Naive B cell (primary cell): Measurements from ENCODE around the gene SLC52A3. TPM values are rescaled to one million over a fixed set of nuclear protein-coding genes. Genes with fewer than 3 reads are reported as not detected.

Source experiments
- ATAC-seq, 2 donors: fragments of 150-1000 bp; cut with Tn5 transposase; 2 replicates each; pipeline ENCODE4 v1.10.0; 2021; ENCODE audit warnings: low read depth in 2 of 2, mild to moderate bottlenecking in 2 of 2, moderate library complexity in 2 of 2
- DNase-seq: peaks from one replicate; pipeline ENCODE4 v3.0.0; 2022
- H3K27ac Mint-ChIP-seq, 6 donors: one replicate each; pipeline ENCODE4 v1.8.0; 2020 to 2022; ENCODE audit warnings: mild to moderate bottlenecking in 6 of 6, mixed read lengths in 6 of 6, moderate library complexity in 5 of 6, inconsistent platforms in 2 of 6
- H3K27me3 Mint-ChIP-seq, 3 donors: one replicate each; pipeline ENCODE4 v1.8.0; 2021 to 2022; ENCODE audit warnings: mixed read lengths in 3 of 3, mild to moderate bottlenecking in 1 of 3
- H3K36me3 Mint-ChIP-seq, 2 donors: one replicate each; pipeline ENCODE4 v1.8.0; 2020 to 2022; ENCODE audit warnings: mixed read lengths in 2 of 2, inconsistent platforms in 1 of 2, mild to moderate bottlenecking in 1 of 2
- H3K4me1 Mint-ChIP-seq, 3 donors: one replicate each; pipeline ENCODE4 v1.8.0; 2020 to 2022; ENCODE audit warnings: mixed read lengths in 3 of 3, inconsistent platforms in 1 of 3, mild to moderate bottlenecking in 1 of 3, moderate library complexity in 1 of 3
- H3K4me3 Mint-ChIP-seq, 8 donors: one replicate each; pipeline ENCODE4 v1.8.0; 2020 to 2022; ENCODE audit warnings: mild to moderate bottlenecking in 8 of 8, mixed read lengths in 8 of 8, moderate library complexity in 8 of 8, inconsistent platforms in 2 of 8
- H3K9me3 Mint-ChIP-seq, 7 donors: one replicate each; pipeline ENCODE4 v1.8.0; 2020 to 2022; ENCODE audit warnings: mixed read lengths in 7 of 7, mild to moderate bottlenecking in 5 of 7, inconsistent platforms in 2 of 7, moderate library complexity in 1 of 7
- polyA plus RNA-seq, 6 donors: library from polyadenylated mRNA; unstranded; fragments of 300-500 nt; fragmentation: Illumina TruSeq; gene quantifications; one replicate each; pipeline ENCODE4 v1.2.3, GENCODE V29; 2021; ENCODE audit warnings: low read depth in 6 of 6

The SLC52A3 gene
- polyA plus RNA-seq, 6 donors from 2014 or later, result not detected

GRCh38 chr20:760751-761417 lies 7.4 kb downstream of the SLC52A3 start:
- DNase-seq, result no peak
- no peak overlapping the region for H3K4me3 Mint-ChIP-seq
- H3K9me3 Mint-ChIP-seq, result no peaks in the 10 kb centered on the region
- H3K27ac Mint-ChIP-seq, result no peak overlapping the region
- H3K36me3 Mint-ChIP-seq, result no peaks in the 10 kb centered on the region
- ATAC-seq, result no peak
- peaks cover 4 to 37% (median 27%) of the 10 kb centered on the region in 3 donors for H3K27me3 Mint-ChIP-seq
- H3K4me1 Mint-ChIP-seq, result peaks cover 0 to 4% (median 0%) of the 10 kb centered on the region in 3 donors

GRCh38 chr20:757506-757905 lies 10.8 kb downstream of the SLC52A3 start:
- no peaks in the 10 kb centered on the region for H3K36me3 Mint-ChIP-seq
- peak overlapping the region in 1 of 8 donors; percentile 3 for H3K4me3 Mint-ChIP-seq
- no peak overlapping the region for H3K27ac Mint-ChIP-seq
- no peak for ATAC-seq
- no peaks in the 10 kb centered on the region for H3K4me1 Mint-ChIP-seq
- H3K27me3 Mint-ChIP-seq, result peaks cover 7 to 30% (median 20%) of the 10 kb centered on the region in 3 donors
- no peak for DNase-seq
- H3K9me3 Mint-ChIP-seq, result no peaks in the 10 kb centered on the region

DNA sequence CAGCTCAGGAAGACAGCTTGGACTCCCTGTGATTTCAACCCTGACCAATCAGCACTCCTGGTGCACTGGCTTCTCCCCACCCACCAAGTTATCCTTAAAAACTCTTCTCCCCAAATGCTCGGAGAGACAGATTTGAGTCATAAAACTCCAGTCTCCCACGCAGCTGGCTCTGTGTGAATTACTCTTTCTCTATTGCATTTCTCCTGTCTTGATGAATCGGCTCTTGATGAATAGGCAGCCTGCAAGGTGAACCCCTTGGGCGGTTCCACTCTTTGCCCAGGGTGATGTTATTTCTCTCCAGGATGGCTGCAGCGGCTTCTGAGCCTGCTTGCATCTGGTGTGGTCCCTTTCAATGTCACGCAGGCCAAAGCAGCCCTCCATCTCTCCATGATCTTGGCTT lies 12.4 kb downstream of the SLC52A3 start:
- ATAC-seq (no peak), DNase-seq (no peak)
- H3K4me3 Mint-ChIP-seq, result no peak overlapping the region
- H3K36me3 Mint-ChIP-seq, result no peaks in the 10 kb centered on the region
- no peaks in the 10 kb centered on the region for H3K9me3 Mint-ChIP-seq
- H3K4me1 Mint-ChIP-seq, result no peaks in the 10 kb centered on the region
- H3K27me3 Mint-ChIP-seq, result peaks cover 11 to 26% (median 20%) of the 10 kb centered on the region in 3 donors
- H3K27ac Mint-ChIP-seq, result peak overlapping the region in 1 of 6 donors; percentile 46

DNA sequence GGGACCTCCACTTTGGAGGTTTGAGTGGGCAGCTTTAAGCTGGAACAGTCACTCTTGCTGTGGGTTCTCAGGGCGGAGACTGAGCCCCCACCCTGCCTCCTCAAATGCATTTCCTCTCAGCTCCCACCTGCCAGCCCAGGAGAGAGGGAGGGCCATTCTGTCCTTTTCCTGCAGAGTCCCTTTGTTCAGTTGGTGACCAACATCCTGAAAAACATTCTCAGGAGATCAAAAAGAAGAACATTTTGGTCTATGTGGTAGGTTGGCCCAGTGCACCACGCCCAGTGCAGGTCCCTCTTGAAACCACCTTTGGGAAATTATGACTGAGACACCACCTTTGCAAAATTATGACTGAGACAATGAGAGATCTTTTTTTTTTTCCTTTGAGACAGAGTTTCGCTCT lies 13.4 kb downstream of the SLC52A3 start:
- ATAC-seq, result no peak
- no peak for DNase-seq
- no peaks in the 10 kb centered on the region for H3K4me1 Mint-ChIP-seq

DNA sequence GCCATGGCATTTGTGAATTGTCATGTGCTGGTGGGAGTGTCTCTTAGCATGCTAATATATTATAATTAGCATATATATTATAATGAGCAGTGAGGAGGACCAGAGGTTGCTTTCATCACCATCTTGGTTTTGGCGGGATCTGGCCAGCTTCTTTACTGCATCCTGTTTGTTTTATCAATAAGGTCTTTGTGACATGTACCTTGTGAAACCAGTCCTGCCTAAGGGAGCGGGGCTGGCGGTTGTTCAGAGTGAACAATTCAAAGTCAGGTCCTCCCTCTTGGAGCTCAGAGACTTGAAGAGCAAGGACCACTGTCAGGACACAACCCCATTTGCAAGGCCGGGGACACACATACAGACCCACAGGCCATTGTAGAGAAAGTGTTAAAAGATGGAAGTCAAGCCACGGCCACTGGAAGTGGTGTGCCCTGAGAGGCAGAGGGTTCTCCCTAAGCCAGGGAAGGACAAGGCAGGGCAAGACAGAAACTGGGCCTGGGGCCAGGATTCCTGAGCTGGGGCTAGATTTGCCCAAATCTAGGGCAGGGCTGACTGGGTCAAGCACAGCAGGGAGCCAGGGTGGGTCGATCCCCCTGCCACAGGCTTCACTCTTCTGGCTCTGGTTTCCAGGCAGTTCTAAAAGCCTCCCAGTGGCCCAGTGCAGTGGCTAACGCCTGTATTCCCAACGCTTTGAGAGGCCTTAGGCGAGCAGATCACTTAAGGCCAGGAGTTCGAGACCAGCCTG lies 14.2 kb downstream of the SLC52A3 start:
- DNase-seq (no peak), ATAC-seq (no peak)
- Mint-ChIP-seq H3K9me3 (no peaks in the 10 kb centered on the region), H3K4me1 (no peaks in the 10 kb centered on the region), H3K27me3 (peaks cover 11 to 22% (median 20%) of the 10 kb centered on the region in 3 donors), H3K36me3 (no peaks in the 10 kb centered on the region), H3K4me3 (no peak overlapping the region), H3K27ac (peak overlapping the region in 1 of 6 donors; percentile 38)

More for the DNA sequence above, 13.4 kb downstream of the SLC52A3 start:
- Mint-ChIP-seq H3K9me3 (no peaks in the 10 kb centered on the region), H3K36me3 (no peaks in the 10 kb centered on the region), H3K27ac (no peak overlapping the region), H3K27me3 (peaks cover 11 to 24% (median 20%) of the 10 kb centered on the region in 3 donors), H3K4me3 (no peak overlapping the region)

DNA sequence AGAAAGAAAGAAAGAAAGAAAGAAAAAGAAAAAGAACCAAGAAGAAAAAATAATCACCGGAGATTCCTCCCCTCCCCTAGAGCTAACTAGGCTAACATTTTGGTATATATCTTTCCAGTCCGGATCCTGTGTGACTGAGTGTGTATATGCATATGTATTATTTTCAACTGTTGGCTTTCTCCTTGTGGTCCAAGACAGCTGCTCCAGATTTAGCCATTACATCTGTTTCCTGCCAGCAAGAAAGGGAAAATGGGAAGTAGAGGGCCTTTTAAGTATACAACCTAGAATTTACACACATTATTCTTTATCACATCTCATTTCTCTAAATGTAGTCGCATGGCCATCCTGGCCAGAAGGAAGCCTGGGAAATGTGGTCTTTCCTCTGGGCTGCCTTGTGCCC lies 15.2 kb downstream of the SLC52A3 start:
- H3K27me3 Mint-ChIP-seq, result peaks cover 11 to 21% (median 20%) of the 10 kb centered on the region in 3 donors

GRCh38 chr20:752291-752690 lies 16.0 kb downstream of the SLC52A3 start:
- no peak overlapping the region for H3K27ac Mint-ChIP-seq
- H3K4me3 Mint-ChIP-seq, result no peak overlapping the region
- ATAC-seq, result no peak
- peaks cover 0 to 4% (median 0%) of the 10 kb centered on the region in 7 donors for H3K9me3 Mint-ChIP-seq
- peaks cover 4 to 5% of the 10 kb centered on the region in 2 donors for H3K36me3 Mint-ChIP-seq
- no peak for DNase-seq
- no peaks in the 10 kb centered on the region for H3K4me1 Mint-ChIP-seq
- peaks cover 11 to 14% (median 12%) of the 10 kb centered on the region in 3 donors for H3K27me3 Mint-ChIP-seq

More for the DNA sequence above, 15.2 kb downstream of the SLC52A3 start:
- no peaks in the 10 kb centered on the region for H3K4me1 Mint-ChIP-seq
- no peak overlapping the region for H3K27ac Mint-ChIP-seq
- ATAC-seq (no peak), DNase-seq (no peak)
- H3K36me3 Mint-ChIP-seq, result no peaks in the 10 kb centered on the region
- H3K9me3 Mint-ChIP-seq, result peaks cover 0 to 2% (median 0%) of the 10 kb centered on the region in 7 donors
- no peak overlapping the region for H3K4me3 Mint-ChIP-seq

GRCh38 chr20:751761-752160 lies 16.5 kb downstream of the SLC52A3 start:
- H3K27ac Mint-ChIP-seq, result no peak overlapping the region

DNA sequence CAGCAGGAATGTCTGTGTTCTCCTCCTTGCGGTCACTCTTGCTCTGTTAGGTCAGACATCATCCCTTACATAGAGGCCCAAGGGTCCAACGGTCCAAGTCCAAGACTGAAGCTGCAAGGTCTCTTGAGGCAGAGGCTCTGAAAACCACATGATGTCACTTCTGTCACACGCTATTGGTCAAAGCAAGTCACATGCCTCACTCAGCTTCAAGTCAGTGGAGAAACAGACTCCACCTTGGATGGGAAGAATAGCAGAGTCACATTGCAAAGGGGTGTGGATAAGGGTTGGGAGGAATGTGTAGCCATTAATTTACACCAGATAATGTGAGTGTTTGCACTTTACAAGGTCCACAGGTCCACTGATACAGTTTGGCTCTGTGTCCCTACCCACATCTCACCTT lies 17.5 kb downstream of the SLC52A3 start:
- ATAC-seq, result no peak
- no peak overlapping the region for H3K4me3 Mint-ChIP-seq
- peaks cover 0 to 15% (median under 1%) of the 10 kb centered on the region in 7 donors for H3K9me3 Mint-ChIP-seq
- DNase-seq, result no peak
- H3K36me3 Mint-ChIP-seq, result peaks cover 5 to 8% of the 10 kb centered on the region in 2 donors
- peak overlapping the region in 1 of 6 donors; percentile 2 for H3K27ac Mint-ChIP-seq
- peaks cover 4 to 11% (median 6%) of the 10 kb centered on the region in 3 donors for H3K27me3 Mint-ChIP-seq
- no peaks in the 10 kb centered on the region for H3K4me1 Mint-ChIP-seq

More at GRCh38 chr20:751761-752160, 16.5 kb downstream of the SLC52A3 start:
- no peak for ATAC-seq
- peaks cover 5 to 8% of the 10 kb centered on the region in 2 donors for H3K36me3 Mint-ChIP-seq
- no peak for DNase-seq
- H3K4me3 Mint-ChIP-seq, result no peak overlapping the region
- peaks cover 0 to 7% (median 0%) of the 10 kb centered on the region in 7 donors for H3K9me3 Mint-ChIP-seq
- H3K4me1 Mint-ChIP-seq, result no peaks in the 10 kb centered on the region
- peaks cover 11 to 18% (median 11%) of the 10 kb centered on the region in 3 donors for H3K27me3 Mint-ChIP-seq

- no peak for DNase-seq
- peaks cover 5 to 35% (median 21%) of the 10 kb centered on the region in 7 donors for H3K9me3 Mint-ChIP-seq
Measured at GRCh38 chr20:745683-746301, 22.5 kb downstream of the SLC52A3 start.

DNA sequence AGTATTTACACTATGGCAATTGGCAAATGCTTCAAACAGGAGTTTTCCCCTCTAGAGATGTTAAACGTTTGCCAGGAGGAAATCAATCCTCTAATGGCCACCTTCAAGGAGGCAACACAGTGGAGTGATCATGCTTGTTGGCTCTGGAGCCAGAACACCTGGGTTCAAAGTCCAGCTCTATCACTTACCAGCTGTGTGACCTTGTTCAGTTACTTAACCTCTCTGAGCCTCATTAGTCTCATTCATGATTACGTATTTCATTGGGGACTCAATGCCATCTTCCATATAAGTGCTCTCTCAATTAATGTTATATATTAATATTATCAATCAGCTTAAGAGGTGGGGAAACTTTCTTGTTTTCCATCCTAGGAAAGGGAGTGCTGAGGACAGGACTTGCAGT lies 26.1 kb downstream of the SLC52A3 start:
- ATAC-seq, result no peak
- Mint-ChIP-seq H3K4me3 (no peak overlapping the region), H3K4me1 (peaks cover 0 to 3% (median 0%) of the 10 kb centered on the region in 3 donors), H3K27me3 (peaks cover 22 to 38% (median 38%) of the 10 kb centered on the region in 3 donors), H3K36me3 (peaks cover under 1 to 14% of the 10 kb centered on the region in 2 donors), H3K9me3 (peaks cover 5 to 30% (median 17%) of the 10 kb centered on the region in 7 donors), H3K27ac (no peak overlapping the region)
- no peak for DNase-seq

More at GRCh38 chr20:745683-746301, 22.5 kb downstream of the SLC52A3 start:
- Mint-ChIP-seq H3K27me3 (peaks cover 18 to 33% (median 21%) of the 10 kb centered on the region in 3 donors), H3K4me3 (peak overlapping the region in 1 of 8 donors; percentile 32), H3K4me1 (no peaks in the 10 kb centered on the region), H3K27ac (no peak overlapping the region), H3K36me3 (peaks cover 5 to 20% of the 10 kb centered on the region in 2 donors)
- no peak for ATAC-seq

DNA sequence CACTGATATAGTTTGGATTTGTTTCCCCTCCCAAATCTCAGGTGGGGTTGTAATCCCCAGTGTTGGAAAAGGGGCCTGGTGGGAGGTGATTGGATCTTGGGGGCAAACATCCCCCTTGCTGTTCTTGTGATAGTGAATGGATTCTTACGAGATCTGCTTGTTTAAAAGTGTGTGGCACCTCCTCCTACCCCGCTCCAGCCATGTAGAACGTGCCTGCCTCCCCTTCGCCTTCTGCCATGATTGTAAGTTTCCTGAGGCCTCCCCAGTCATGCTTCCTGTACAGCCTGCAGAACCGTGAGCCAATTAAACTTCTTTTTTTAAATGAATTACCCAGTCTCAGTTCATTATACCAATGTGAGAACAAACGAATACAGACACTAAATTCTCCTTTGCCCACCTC lies 26.7 kb downstream of the SLC52A3 start:
- Mint-ChIP-seq H3K9me3 (peaks cover 5 to 28% (median 17%) of the 10 kb centered on the region in 7 donors), H3K27ac (no peak overlapping the region), H3K27me3 (peaks cover 22 to 38% (median 35%) of the 10 kb centered on the region in 3 donors), H3K4me1 (peaks cover 0 to 3% (median 0%) of the 10 kb centered on the region in 3 donors), H3K4me3 (no peak overlapping the region), H3K36me3 (peaks cover 0 to 12% of the 10 kb centered on the region in 2 donors)
- ATAC-seq, result no peak
- no peak for DNase-seq

DNA sequence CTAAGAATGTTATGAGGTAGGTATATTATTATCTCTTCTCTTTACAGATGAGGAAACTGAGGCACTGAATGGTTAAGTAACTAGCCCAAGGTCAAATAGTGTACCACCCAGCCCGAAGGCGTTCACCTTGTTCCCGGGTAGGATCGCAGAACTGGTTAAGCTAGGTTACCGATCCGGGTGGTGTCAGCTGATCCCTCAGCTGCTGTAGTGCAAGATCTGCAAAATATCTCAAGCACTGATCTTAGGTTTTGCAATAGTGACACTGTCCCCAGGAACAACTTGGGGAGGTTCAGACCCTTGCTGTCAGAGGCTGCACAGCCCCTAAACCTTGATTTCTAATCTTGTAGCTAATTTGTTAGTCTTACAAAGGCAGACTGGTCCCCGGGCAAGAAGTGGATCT lies 28.1 kb downstream of the SLC52A3 start:
- Mint-ChIP-seq H3K27ac (no peak overlapping the region), H3K4me3 (no peak overlapping the region), H3K27me3 (peaks cover 22 to 41% (median 35%) of the 10 kb centered on the region in 3 donors), H3K4me1 (peaks cover 0 to 3% (median 0%) of the 10 kb centered on the region in 3 donors), H3K9me3 (peaks cover under 1 to 20% (median 14%) of the 10 kb centered on the region in 7 donors), H3K36me3 (peaks cover 0 to 6% of the 10 kb centered on the region in 2 donors)
- ATAC-seq (no peak), DNase-seq (no peak)
